Caki2 (cell line): ENCODE results near the gene DOCK4. TPM values are rescaled to one million over a fixed set of nuclear protein-coding genes. Genes with fewer than 3 reads are reported as not detected.
"Not testable (repeated sequence)": the region's sequence is repeated elsewhere in the genome, so short reads cannot be mapped to it uniquely, and the experiment has no call there.

Source experiments
- DNase-seq: peaks from one replicate; pipeline ENCODE4 v3.0.0-alpha.2; 2015; ENCODE audit warnings: low read depth
- in situ Hi-C: cut with HindIII; loops from 2 replicates; pipeline ENCODE4 v1.10.0; 2016; ENCODE audit warnings: low sequenced_read_pairs, low pct_unique_long_range_greater_than_20kb, mixed read lengths
- total RNA-seq: library from RNA; depleted of rRNA; stranded (reverse); fragments of >200 nt; shearing (Covaris generic); gene quantifications from 2 replicates; pipeline ENCODE4 v1.2.3, GENCODE V29; 2014; ENCODE audit warnings: low replicate concordance; rRNA removed

The DOCK4 gene, protein sequence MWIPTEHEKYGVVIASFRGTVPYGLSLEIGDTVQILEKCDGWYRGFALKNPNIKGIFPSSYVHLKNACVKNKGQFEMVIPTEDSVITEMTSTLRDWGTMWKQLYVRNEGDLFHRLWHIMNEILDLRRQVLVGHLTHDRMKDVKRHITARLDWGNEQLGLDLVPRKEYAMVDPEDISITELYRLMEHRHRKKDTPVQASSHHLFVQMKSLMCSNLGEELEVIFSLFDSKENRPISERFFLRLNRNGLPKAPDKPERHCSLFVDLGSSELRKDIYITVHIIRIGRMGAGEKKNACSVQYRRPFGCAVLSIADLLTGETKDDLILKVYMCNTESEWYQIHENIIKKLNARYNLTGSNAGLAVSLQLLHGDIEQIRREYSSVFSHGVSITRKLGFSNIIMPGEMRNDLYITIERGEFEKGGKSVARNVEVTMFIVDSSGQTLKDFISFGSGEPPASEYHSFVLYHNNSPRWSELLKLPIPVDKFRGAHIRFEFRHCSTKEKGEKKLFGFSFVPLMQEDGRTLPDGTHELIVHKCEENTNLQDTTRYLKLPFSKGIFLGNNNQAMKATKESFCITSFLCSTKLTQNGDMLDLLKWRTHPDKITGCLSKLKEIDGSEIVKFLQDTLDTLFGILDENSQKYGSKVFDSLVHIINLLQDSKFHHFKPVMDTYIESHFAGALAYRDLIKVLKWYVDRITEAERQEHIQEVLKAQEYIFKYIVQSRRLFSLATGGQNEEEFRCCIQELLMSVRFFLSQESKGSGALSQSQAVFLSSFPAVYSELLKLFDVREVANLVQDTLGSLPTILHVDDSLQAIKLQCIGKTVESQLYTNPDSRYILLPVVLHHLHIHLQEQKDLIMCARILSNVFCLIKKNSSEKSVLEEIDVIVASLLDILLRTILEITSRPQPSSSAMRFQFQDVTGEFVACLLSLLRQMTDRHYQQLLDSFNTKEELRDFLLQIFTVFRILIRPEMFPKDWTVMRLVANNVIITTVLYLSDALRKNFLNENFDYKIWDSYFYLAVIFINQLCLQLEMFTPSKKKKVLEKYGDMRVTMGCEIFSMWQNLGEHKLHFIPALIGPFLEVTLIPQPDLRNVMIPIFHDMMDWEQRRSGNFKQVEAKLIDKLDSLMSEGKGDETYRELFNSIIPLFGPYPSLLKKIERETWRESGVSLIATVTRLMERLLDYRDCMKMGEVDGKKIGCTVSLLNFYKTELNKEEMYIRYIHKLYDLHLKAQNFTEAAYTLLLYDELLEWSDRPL (N-terminal part only)
- total RNA-seq = 3.5 and 9.5 TPM in 2 replicates

DNA sequence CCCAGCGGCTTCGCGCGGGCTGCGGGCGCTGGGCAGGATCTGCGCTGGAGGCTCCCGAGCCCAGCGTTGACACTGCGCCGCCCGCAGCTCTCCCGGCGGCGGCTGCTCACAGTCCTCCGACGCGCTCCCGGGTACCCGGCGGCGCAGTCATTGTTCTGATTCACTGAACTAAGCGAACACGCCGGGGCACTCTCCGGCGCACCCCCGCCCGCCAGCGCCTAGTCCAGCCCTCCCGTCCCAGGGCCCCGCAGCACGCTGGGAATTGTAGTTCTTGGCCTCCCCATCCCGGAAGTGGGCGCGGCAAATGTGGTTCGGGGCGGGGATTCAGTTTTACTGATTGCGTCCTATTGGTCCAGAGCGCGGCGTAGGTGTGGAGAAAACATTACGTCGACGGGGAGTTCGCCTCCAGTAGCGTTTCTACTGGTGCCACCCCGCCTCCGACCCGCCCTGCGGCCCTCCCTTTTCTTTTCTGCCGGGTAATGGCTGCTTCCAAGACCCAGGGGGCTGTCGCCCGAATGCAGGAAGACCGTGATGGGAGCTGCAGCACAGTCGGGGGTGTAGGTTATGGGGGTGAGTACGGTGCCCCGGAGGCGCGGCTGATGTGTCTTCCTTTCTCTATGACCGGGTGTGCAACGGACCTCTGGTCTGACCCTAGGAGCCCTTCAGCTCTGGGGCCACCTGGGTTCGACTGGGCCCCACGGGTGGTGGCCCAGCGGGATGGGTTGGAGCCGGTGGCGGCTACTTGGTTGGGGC is at the start of gene DOCK4, which contains the start of gene ZNF277:
Gene DOCK4, minus strand, starts transcription at position 162 of the 753 bp plus-strand sequence. CDS start 261 bp downstream, outside the sequence.
Gene ZNF277, plus strand, starts transcription at position 458 of the 753 bp plus-strand sequence. Its CDS starts 22 bp downstream, at position 480.
- peak; percentile 99 for DNase-seq
- in situ Hi-C loops = no loop called here

DNA sequence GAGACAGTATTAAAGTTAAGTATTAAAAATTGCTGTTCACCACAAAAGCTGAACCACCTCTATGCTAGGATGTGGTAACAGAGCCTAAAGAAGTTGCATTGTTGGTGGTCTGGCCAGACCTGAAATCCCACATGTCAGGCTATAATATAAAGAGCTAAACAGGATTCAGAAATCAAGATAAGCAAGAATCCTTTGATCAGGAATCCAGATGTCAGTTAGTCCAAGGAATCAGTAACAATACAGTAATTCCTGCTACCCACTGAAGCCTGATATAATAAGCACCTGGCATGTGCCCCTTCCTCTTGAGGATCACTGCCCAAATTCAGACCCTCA is 49.2 kb upstream of the DOCK4 start:
- DNase-seq = no peak
- in situ Hi-C loops = no loop called here

DNA sequence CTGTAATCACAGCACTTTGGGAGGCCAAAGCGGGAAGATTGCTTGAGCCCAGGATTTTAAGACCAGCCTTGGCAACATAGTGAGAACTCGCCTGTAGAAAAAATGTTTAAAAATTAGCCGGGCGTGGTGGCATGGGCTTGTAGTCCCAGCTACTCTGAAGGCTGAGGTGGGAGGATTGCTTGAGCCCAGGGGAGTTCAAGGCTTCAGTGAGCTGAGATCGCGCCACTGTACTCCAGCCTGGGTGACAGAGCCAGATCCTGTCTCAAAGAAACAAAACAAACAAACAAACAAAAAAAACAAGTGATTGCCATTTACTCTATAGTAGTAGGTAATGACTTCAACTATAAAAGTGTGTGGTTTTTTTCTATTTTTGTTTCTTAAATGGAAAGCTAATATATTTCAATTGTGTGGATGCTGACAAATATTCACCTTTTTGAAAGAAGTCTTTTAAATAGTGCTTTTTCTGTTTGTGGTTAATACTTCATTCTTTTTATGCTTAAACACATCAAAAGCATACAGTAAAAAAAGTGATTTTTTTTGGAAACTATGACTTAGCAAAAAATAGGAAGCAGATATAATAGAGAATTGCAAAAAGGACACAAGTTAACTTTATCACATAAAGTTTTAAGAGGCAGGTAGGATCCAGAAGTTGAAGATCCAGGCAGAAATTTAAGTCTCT is 48.6 kb upstream of the DOCK4 start:
- in situ Hi-C loops = no loop called here
- DNase-seq = no peak

DNA sequence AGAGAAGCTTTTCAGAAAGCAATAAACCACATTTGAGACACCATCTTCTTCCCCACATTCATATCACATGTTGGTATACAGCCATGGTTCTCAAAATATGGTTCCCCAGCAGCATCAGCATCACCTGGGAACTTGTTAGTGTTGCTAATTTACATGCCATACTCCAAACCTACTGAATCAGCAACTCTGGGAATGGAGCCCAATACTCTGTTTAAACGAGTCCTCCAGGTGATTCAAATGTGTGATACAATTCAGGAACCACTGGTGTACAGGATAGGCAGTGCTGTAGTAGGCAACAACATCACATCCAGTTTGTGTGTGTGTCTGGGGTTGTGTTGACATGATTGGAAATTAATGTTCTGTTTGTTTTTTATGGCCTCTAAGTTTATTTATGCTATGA is 48.0 kb upstream of the DOCK4 start:
- DNase-seq = no peak
- in situ Hi-C loops = no loop called here

DNA sequence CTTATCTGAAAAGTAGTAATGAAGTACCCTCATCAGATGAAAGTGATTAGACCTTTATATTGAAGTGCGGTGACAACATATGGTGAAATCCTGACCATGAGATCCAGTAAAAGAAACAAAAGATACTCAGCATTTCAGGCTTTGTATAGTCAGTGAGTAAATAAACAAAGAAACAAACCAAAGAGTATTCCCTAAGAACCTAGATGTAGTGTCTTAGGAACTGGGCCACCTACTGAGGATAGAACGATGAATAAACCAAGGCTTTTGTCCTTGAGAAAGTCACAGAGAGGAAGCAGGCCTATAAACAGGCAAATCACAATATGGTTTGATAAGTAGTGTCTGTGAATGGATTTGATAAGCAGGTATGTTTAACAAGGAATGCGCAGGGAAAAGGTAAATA is 46.5 kb upstream of the DOCK4 start:
- in situ Hi-C loops = no loop called here
- DNase-seq = no peak

DNA sequence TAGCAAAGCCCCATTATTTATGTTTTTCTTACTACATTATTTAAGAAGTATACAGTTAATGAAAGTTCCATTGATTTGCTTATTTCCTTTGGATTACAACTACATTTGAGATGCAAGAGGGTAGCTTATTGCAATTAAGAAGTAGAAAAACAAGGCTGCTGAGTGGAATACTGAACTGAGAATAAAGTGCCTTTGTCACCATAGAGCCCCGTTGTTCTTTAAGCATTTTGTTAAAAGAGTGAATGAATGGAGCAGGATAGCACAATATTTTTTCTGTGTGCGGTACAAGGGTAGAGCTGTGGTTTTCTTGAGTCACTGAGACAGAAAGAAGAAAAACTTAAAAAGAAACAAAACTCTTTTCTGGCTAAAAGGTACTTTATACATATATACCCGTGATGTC is 45.9 kb upstream of the DOCK4 start:
- DNase-seq = no peak
- in situ Hi-C loops = no loop called here

DNA sequence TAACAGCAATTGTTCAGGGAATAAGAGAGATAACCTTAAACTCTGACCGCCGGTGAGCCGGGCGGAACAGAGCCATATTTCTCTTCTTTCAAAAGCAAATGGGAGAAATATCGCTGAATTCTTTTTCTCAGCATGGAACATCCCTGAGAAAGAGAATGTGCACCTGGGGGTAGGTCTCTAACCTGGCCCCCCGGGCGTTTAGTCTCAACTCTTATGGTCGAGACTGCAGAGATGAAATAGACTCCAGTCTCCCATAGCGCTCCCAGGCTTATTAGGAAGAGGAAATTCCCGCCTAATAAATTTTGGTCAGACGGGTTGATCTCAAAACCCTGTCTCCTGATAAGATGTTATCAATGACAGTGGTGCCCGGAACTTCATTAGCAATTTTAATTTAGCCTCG is 43.8 kb upstream of the DOCK4 start:
- in situ Hi-C loops = not testable (repeated sequence)

DNA sequence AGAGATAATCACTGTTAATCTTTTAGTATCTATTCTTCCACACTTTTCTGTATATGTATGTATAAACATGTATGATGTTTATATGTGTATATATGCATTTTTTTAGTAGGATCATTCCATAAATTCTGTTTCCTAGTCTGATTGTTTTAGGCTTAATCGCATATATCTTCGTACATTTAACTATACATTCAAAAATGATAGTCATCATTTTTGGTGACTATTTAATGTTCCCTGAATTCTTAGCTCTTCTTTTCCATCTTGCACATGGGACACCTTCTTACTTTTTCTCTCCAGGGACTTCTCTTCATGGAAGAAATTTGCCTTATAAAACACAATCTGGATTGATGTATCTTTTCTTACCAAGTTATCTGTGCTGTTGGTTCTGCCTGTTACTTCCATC is 42.4 kb upstream of the DOCK4 start:
- no peak for DNase-seq
- in situ Hi-C loops = no loop called here

More for the DNA sequence above, 43.8 kb upstream of the DOCK4 start:
- DNase-seq = not testable (repeated sequence)

DNA sequence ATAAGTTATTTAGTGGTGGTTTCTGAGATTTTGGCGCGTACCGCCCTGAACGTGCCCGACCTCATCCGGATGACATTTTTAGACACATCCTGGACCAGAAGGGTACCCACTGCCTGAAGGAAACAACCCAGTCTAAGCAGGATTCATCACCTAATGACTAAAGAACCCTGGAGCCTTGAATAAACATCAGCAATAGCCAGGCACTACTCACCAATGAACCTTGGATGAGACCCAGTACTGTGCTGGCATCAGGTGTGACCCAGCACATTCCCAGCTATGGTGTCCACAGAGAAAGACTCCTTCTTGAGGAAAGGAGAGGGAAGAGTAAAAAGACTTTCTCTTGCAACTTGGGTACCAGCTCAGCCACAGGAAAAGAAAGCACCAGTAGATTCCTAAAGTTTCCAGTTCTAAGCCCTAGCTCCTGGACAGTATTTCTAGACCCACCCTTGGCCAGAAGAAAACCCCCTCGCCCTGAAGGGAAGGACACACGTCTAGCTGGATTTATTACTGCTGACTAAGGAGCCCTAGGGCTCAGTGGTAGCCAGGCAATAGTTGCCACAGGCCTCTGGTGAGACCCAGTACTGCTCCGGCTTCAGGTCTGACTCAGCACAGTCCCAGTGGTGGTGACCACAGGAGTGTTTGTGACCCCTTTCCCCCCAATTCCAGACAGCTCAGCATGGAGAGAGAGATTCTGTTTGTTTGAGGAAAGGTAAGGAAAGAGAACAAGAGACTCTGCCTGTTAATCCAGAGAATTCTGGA is 32.8 kb upstream of the DOCK4 start:
- in situ Hi-C loops = no loop called here
- DNase-seq = peak; percentile 46

DNA sequence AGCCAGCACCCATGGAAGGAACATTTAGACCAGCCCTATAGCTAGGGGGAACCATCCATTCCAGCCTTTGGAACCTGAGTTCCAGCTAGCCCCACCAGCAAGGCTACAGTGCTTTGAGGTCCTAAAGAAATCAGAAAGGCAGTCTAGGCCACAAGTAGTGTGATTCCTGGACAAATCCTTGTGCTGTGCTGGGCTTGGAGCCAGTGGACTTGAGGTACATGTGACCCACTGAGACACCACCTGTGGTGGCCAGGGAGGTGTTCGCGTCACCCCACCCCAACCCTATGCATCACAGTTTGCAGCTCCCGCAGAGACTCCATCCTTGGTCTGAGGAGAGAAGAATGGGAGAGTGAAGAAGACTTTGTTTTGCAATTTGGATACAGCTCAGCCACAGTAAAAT is 32.1 kb upstream of the DOCK4 start:
- DNase-seq = no peak
- in situ Hi-C loops = no loop called here

DNA sequence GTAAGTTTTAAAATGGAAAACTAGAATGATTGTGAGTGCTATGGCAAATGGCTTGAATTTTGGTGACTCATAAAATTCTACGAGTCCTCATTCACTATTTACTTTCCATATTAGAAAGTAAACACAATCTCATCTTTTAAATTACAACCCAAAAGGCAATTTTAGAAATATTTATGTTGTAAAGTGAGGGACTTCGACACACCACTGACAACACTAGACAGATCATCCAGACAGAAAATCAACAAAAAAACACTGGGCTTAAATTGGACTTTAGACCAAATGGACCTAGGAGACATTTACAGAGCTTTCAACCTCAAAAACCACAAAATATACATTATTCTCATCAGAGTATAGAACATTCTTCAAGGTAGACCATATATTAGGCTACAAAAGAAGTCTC is 30.4 kb upstream of the DOCK4 start:
- DNase-seq = no peak

DNA sequence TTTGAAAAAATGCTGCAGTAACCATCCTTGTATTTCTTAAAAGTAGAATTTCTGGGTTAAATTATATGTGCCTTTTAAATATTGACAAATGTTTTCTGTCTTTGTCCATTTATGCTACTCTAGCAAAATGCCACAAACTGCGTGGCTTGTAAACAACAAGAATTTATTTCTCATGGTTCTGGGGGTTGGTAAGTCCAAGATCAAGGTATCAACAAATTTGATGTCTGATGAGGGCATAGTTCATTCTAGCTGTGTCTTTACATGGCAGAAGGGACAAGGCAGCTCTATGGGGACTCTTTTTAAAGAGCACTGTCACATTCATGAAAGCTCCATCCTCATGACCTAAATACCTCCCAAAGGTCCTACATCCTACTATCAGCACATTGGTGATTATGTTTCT is 27.9 kb upstream of the DOCK4 start:
- in situ Hi-C loops = no loop called here

More for the DNA sequence above, 30.4 kb upstream of the DOCK4 start:
- in situ Hi-C loops = no loop called here

DNA sequence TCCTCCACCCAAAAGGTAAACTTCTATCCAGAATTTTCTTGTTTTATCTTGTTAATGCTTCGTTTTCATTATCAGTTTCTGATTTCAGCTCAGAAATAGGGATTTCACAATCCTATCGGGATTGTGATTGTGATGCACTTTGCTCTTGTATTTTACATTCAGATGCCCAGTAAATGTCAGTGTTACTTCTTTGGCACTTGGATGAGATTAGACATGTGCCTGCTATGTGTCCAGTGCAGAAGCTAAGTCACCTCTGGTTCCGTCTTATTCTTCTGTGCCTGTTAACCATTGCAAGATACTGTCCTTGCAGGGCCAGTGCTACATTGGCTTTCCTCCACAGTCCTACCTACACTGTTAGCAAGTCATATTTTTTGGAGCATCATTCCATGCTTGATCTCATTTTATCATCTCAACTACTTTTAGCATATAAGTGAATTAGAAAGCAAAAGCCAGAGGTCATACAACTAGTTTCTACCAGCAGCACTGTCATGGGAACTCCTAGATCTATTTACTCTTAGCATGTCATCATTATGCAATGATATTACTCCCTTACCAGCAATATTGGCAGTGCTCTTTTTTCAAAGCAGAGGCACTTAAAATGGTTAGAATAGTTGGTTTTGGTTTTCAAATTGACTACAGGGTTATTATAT is 27.0 kb upstream of the DOCK4 start:
- in situ Hi-C loops = no loop called here
- no peak for DNase-seq

More for the DNA sequence above, 27.9 kb upstream of the DOCK4 start:
- no peak for DNase-seq

DNA sequence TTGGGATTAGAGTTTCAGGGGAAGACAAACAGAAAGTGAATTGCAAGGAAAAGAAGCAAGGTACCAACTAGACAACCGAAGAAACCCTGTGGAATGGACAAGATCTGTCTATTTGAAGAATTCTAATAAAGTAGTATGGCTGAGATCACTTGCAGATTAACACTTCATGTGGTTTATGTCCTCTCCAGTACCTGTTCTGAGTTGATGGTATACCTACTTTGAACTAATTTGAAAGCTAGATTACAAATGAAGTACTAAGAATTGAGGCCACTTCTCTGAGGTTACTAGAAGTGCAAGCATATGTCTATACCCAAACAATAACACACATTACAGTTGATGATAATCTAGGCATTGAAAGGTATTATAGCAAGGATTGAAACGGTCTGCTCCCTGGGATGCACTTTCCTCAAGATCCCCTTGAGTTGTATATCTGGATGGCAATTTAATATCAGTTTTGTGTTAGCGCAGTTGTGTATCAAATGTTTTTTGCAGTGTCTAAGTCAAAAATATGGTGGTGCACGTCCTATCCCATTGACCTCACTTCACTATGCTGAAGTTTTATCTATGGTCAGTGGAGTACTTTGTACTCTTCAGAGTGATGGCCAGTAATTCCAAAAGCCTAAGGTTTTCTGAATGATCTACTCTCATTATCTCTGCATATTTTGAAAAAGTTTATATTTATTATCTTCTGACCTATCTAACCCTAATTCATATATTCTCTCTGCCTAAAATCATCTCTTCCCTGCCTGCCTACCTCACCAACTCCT is 26.2 kb upstream of the DOCK4 start:
- no peak for DNase-seq
- in situ Hi-C loops = no loop called here

DNA sequence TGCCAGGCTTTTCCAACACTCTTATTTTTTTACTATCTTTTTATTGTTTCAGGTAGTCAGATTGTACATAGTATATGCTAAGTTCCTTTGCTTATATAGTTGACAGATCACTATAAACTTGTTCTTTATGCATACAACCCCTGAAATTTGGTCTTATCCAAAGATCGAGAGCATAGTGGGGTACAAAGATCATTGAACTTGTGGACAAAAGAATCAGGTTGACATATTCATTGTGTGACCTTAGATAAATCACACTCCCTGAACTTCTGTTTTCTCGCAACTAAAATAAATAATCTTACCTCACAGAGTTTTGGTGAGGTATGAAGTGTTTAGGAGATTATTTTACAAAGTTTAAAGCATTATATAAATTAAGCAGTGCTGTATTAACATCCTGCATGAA is 22.4 kb upstream of the DOCK4 start:
- in situ Hi-C loops = no loop called here
- no peak for DNase-seq
